Stimulated activated naive CD8-positive, alpha-beta T cell treated with anti-CD3 and anti-CD28 coated beads, Interleukin-15, amount 100 ng/mL, for 72 hours (primary cell): ENCODE results near the gene CLMN.

Experiments used
- ATAC-seq: fragments of 150-1000 bp; cut with Tn5 transposase; 2 replicates; pipeline ENCODE4 v1.10.0; 2021; ENCODE audit warnings: mild to moderate bottlenecking, moderate library complexity
- DNase-seq, 2 donors: peaks; one replicate each; pipeline ENCODE4 v3.0.0; 2021 to 2022
- H3K27ac Mint-ChIP-seq, 2 donors: one replicate each; pipeline ENCODE4 v1.8.0; 2022; ENCODE audit warnings: mild to moderate bottlenecking in 2 of 2, mixed read lengths in 2 of 2, moderate library complexity in 2 of 2
- H3K27me3 Mint-ChIP-seq: one replicate; pipeline ENCODE4 v1.8.0; 2022; ENCODE audit warnings: mixed read lengths
- H3K4me1 Mint-ChIP-seq: one replicate; pipeline ENCODE4 v1.8.0; 2022; ENCODE audit warnings: mild to moderate bottlenecking, mixed read lengths
- H3K4me3 Mint-ChIP-seq, 2 donors: one replicate each; pipeline ENCODE4 v1.8.0; 2022; ENCODE audit warnings: mild to moderate bottlenecking in 2 of 2, mixed read lengths in 2 of 2, moderate library complexity in 1 of 2
- H3K9me3 Mint-ChIP-seq, 2 donors: one replicate each; pipeline ENCODE4 v1.8.0; 2022; ENCODE audit warnings: mixed read lengths in 2 of 2

Gene CLMN

DNA sequence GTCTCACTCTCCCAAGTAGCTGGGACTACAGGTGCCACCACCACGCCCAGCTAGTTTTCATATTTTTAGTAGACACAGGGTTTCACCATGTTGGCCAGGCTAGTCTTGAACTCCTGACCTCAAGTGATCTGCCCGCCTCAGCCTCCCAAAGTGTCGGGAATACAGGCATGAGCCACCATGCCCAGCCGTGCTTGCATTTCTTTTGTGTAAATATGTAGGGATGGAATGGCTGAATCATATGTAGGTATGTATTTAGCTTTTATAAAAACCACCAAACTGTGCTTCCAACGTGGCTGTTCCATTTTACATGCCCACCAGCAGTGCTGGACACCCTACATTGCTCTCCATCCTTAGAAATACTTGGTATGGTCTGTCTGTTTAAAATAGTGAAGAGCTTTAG is 32.8 kb upstream of the CLMN start:
- H3K4me1 Mint-ChIP-seq = no peaks in the 10 kb centered on the region
- peaks cover 22% of the 10 kb centered on the region for H3K27me3 Mint-ChIP-seq
- H3K9me3 Mint-ChIP-seq = peaks cover 9 to 15% of the 10 kb centered on the region in 2 donors
- H3K27ac Mint-ChIP-seq = no peak overlapping the region
- no peak for ATAC-seq
- no peak overlapping the region for H3K4me3 Mint-ChIP-seq
- DNase-seq = no peak

- Mint-ChIP-seq H3K27me3 (peaks cover 22% of the 10 kb centered on the region), H3K4me1 (no peaks in the 10 kb centered on the region), H3K4me3 (no peak overlapping the region), H3K27ac (no peak overlapping the region), H3K9me3 (peaks cover 5 to 10% of the 10 kb centered on the region in 2 donors)
- DNase-seq (no peak), ATAC-seq (no peak)
Measured at GRCh38 chr14:95349241-95349640, 29.5 kb upstream of the CLMN start.

- H3K27me3 Mint-ChIP-seq = peaks cover 22% of the 10 kb centered on the region
- ATAC-seq = no peak
- H3K4me3 Mint-ChIP-seq = no peak overlapping the region
- H3K4me1 Mint-ChIP-seq = no peaks in the 10 kb centered on the region
- no peak for DNase-seq
- H3K9me3 Mint-ChIP-seq = peaks cover under 1 to 4% of the 10 kb centered on the region in 2 donors
- H3K27ac Mint-ChIP-seq = no peak overlapping the region
Measured at GRCh38 chr14:95348395-95349080, 28.8 kb upstream of the CLMN start.

GRCh38 chr14:95346820-95347219 is 27.1 kb upstream of the CLMN start:
- H3K27ac Mint-ChIP-seq = no peak overlapping the region
- no peak overlapping the region for H3K4me3 Mint-ChIP-seq
- no peaks in the 10 kb centered on the region for H3K4me1 Mint-ChIP-seq
- DNase-seq (no peak), ATAC-seq (no peak)
- peaks cover 14% of the 10 kb centered on the region for H3K27me3 Mint-ChIP-seq
- no peaks in the 10 kb centered on the region for H3K9me3 Mint-ChIP-seq

- Mint-ChIP-seq H3K9me3 (no peaks in the 10 kb centered on the region), H3K4me1 (no peaks in the 10 kb centered on the region)
- no peak for DNase-seq
Measured at GRCh38 chr14:95346266-95346665, 26.6 kb upstream of the CLMN start.

DNA sequence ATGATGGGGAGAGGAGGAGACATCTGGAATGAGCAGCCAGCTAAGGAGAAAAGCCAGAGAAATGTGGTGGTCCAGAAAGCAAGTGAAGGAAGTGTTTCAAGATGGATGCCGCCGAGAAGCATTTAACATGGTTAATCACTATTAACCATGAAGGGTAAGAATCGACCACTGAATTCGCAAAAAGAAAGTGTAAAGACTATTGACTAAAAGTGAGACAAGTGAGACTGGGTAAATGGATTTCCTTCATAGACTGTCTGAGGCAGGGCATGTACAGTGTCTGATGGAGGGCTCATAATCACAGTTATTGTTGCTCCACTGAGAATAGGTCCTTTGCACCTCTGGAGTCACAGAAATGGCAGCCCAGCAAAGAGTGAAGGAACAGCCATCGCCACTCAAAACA is 25.3 kb upstream of the CLMN start:
- Mint-ChIP-seq H3K4me3 (no peak overlapping the region), H3K9me3 (no peaks in the 10 kb centered on the region), H3K27ac (no peak overlapping the region), H3K4me1 (no peaks in the 10 kb centered on the region), H3K27me3 (peaks cover 19% of the 10 kb centered on the region)
- DNase-seq (no peak), ATAC-seq (no peak)

More at GRCh38 chr14:95346266-95346665, 26.6 kb upstream of the CLMN start:
- Mint-ChIP-seq H3K27ac (no peak overlapping the region), H3K4me3 (no peak overlapping the region), H3K27me3 (peaks cover 13% of the 10 kb centered on the region)
- ATAC-seq = no peak

- Mint-ChIP-seq H3K27ac (no peak overlapping the region), H3K4me1 (no peaks in the 10 kb centered on the region), H3K4me3 (no peak overlapping the region), H3K9me3 (no peaks in the 10 kb centered on the region), H3K27me3 (peaks cover 19% of the 10 kb centered on the region)
- no peak for ATAC-seq
- DNase-seq = no peak
Measured at GRCh38 chr14:95344536-95344935, 24.8 kb upstream of the CLMN start.

- Mint-ChIP-seq H3K4me1 (no peaks in the 10 kb centered on the region), H3K27me3 (peaks cover 32% of the 10 kb centered on the region), H3K4me3 (no peak overlapping the region), H3K27ac (no peak overlapping the region), H3K9me3 (peaks cover 0 to 4% of the 10 kb centered on the region in 2 donors)
- no peak for DNase-seq
- ATAC-seq = no peak
Measured at GRCh38 chr14:95341564-95341963, 21.9 kb upstream of the CLMN start.

DNA sequence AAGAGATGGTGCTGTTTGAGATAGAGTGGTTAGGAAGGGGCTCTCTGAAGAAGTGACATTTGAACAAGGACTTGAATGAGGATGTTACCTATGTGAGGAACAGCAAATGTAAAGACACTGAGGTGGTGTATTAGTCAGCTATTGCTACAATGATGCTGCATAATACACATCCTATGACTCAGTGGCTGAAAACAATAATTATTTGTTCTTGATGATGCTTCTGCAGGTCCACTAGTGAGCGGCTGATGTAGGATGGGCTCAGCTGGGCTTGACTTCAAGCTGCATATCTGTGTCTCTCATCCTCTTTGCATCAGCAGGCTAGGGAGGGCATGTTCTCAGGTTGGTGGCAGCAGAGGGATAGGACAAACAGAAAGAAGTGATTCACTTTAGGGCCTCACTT is 21.4 kb upstream of the CLMN start:
- peaks cover 0 to 7% of the 10 kb centered on the region in 2 donors for H3K9me3 Mint-ChIP-seq
- no peak overlapping the region for H3K27ac Mint-ChIP-seq
- DNase-seq = no peak
- no peaks in the 10 kb centered on the region for H3K4me1 Mint-ChIP-seq
- H3K4me3 Mint-ChIP-seq = no peak overlapping the region
- peaks cover 36% of the 10 kb centered on the region for H3K27me3 Mint-ChIP-seq
- no peak for ATAC-seq

- H3K9me3 Mint-ChIP-seq = peaks cover 0 to 7% of the 10 kb centered on the region in 2 donors
Measured at GRCh38 chr14:95340201-95340697, 20.5 kb upstream of the CLMN start.

GRCh38 chr14:95339301-95339865 is 19.7 kb upstream of the CLMN start:
- no peak overlapping the region for H3K4me3 Mint-ChIP-seq
- H3K9me3 Mint-ChIP-seq = peaks cover 0 to 7% of the 10 kb centered on the region in 2 donors
- H3K4me1 Mint-ChIP-seq = no peaks in the 10 kb centered on the region
- DNase-seq = no peak
- no peak for ATAC-seq
- no peak overlapping the region for H3K27ac Mint-ChIP-seq
- H3K27me3 Mint-ChIP-seq = peaks cover 48% of the 10 kb centered on the region

More at GRCh38 chr14:95340201-95340697, 20.5 kb upstream of the CLMN start:
- H3K27me3 Mint-ChIP-seq = peaks cover 42% of the 10 kb centered on the region
- no peak for ATAC-seq
- no peaks in the 10 kb centered on the region for H3K4me1 Mint-ChIP-seq
- no peak for DNase-seq
- no peak overlapping the region for H3K4me3 Mint-ChIP-seq
- no peak overlapping the region for H3K27ac Mint-ChIP-seq

DNA sequence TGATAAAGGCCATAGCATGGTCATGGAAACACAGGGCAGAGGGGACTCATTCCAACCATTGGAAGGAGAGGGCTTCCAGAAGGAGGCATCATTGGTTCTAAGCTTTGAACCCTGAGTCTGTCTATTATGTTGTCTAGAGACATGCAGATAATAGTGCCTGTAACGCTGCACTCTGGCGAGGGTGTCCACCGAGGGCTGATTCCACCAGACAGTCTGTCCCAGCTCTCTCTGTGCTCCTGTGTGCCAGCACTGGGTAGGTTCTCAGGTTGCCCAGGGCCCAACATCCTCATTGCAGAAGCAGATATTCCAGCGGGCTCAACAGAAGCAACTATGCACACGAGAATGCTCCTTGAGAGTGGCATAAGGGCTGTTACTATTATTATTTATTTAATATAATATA is 18.7 kb upstream of the CLMN start:
- DNase-seq = no peak
- Mint-ChIP-seq H3K4me3 (no peak overlapping the region), H3K27ac (no peak overlapping the region), H3K9me3 (peaks cover 0 to 7% of the 10 kb centered on the region in 2 donors), H3K27me3 (peaks cover 48% of the 10 kb centered on the region), H3K4me1 (no peaks in the 10 kb centered on the region)
- ATAC-seq = no peak

- Mint-ChIP-seq H3K4me3 (no peak overlapping the region), H3K27me3 (peaks cover 52% of the 10 kb centered on the region)
Measured at GRCh38 chr14:95337041-95337595, 17.4 kb upstream of the CLMN start.

GRCh38 chr14:95336192-95336760 is 16.6 kb upstream of the CLMN start:
- H3K9me3 Mint-ChIP-seq = peaks cover 0 to 7% of the 10 kb centered on the region in 2 donors
- peaks cover 52% of the 10 kb centered on the region for H3K27me3 Mint-ChIP-seq
- H3K4me3 Mint-ChIP-seq = no peak overlapping the region
- ATAC-seq = no peak
- no peak for DNase-seq
- peak overlapping the region in 1 of 2 donors; percentile 55 for H3K27ac Mint-ChIP-seq
- H3K4me1 Mint-ChIP-seq = no peaks in the 10 kb centered on the region

More at GRCh38 chr14:95337041-95337595, 17.4 kb upstream of the CLMN start:
- DNase-seq = no peak
- ATAC-seq = no peak
- no peak overlapping the region for H3K27ac Mint-ChIP-seq
- peaks cover 0 to 7% of the 10 kb centered on the region in 2 donors for H3K9me3 Mint-ChIP-seq
- H3K4me1 Mint-ChIP-seq = no peaks in the 10 kb centered on the region

DNA sequence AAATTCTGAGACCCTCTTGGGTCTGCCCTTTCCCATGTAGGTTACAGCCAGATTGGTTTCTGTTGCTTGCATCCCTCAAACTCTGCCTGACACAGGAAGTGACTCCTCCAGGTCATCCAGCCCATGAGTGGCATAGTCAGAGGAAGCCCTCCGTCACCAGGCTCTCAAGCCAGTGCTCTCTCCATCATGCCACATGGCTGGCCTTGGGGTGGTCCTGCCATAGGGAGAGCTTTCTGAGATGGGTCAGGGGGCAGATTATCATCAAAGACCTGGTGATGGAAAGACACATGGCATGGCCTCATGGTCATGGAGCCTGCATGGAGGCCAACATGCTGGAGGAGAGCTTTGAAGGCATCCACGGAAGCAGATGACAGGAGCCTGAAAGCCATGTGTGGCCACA is 15.4 kb upstream of the CLMN start:
- Mint-ChIP-seq H3K9me3 (peaks cover 0 to 7% of the 10 kb centered on the region in 2 donors), H3K4me3 (no peak overlapping the region), H3K4me1 (no peaks in the 10 kb centered on the region), H3K27ac (no peak overlapping the region), H3K27me3 (peaks cover 44% of the 10 kb centered on the region)
- DNase-seq (no peak), ATAC-seq (no peak)

DNA sequence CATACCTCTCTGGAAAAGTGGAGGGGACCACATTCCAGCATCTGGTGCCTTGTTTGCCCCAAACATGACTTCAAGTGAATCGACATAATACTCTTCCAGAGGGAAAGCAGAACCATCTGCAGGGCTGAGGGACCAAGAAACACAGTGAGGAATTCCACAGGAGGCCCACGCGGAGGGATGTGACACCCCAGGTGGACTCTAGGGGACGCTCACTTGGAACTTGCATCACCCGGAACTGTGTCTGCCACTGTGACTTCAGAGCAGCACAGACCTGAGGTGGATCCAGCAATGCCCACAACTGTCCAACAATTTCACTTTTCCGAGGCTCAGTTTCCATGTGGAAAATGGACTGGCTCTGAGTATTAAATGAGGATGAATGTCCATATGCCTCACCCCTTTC is 14.3 kb upstream of the CLMN start:
- Mint-ChIP-seq H3K9me3 (peaks cover 0 to 7% of the 10 kb centered on the region in 2 donors), H3K4me3 (no peak overlapping the region), H3K27ac (no peak overlapping the region), H3K27me3 (peaks cover 46% of the 10 kb centered on the region), H3K4me1 (no peaks in the 10 kb centered on the region)
- DNase-seq = no peak
- no peak for ATAC-seq
